Smooth muscle cell (in vitro differentiated cells): ENCODE data around the gene MTCH2. TPM values are rescaled to one million over a fixed set of nuclear protein-coding genes. Genes with fewer than 3 reads are reported as not detected.
"Not testable (repeated sequence)": the region's sequence is repeated elsewhere in the genome, so short reads cannot be mapped to it uniquely, and the experiment has no call there.

Experiments
- DNase-seq: peaks from one replicate; lab custom pipeline; 2025; ENCODE audit not compliant: unreplicated experiment; lab: John Stamatoyannopoulos, UW
- H2AFZ ChIP-seq: fragments of 200-600 bp; sonication (generic); 2 replicates; pipeline ENCODE4 v1.6.0; 2016; ENCODE audit warnings: antibody characterized with exemption, low read depth, mild to moderate bottlenecking
- H3F3A ChIP-seq: fragments of 200-600 bp; sonication (generic); 2 replicates; pipeline ENCODE4 v1.6.0; 2017; ENCODE audit warnings: antibody characterized with exemption, low read depth
- H3K27ac ChIP-seq: fragments of 200-600 bp; sonication (generic); 2 replicates; pipeline ENCODE4 v1.5.1; 2016; ENCODE audit warnings: low read depth, mild to moderate bottlenecking
- H3K27me3 ChIP-seq: fragments of 200-600 bp; sonication (generic); 2 replicates; pipeline ENCODE4 v1.6.1; 2016; ENCODE audit warnings: low read depth, mild to moderate bottlenecking
- H3K36me3 ChIP-seq: fragments of 200-600 bp; sonication (generic); 2 replicates; pipeline ENCODE4 v1.5.1; 2016; ENCODE audit warnings: low read depth
- H3K4me1 ChIP-seq: fragments of 200-600 bp; sonication (generic); 2 replicates; pipeline ENCODE4 v1.5.1; 2016; ENCODE audit warnings: low read depth
- H3K4me2 ChIP-seq: fragments of 200-600 bp; sonication (generic); 2 replicates; pipeline ENCODE4 v1.6.0; 2016; ENCODE audit warnings: mild to moderate bottlenecking
- H3K4me3 ChIP-seq: fragments of 200-600 bp; sonication (generic); 2 replicates; pipeline ENCODE4 v1.5.1; 2016; ENCODE audit warnings: mild to moderate bottlenecking
- H3K79me2 ChIP-seq: fragments of 200-600 bp; sonication (generic); 2 replicates; pipeline ENCODE4 v1.6.0; 2016; ENCODE audit warnings: low read depth, mild to moderate bottlenecking
- H3K9ac ChIP-seq: fragments of 200-600 bp; sonication (generic); 2 replicates; pipeline ENCODE4 v1.6.0; 2016; ENCODE audit warnings: low read depth
- H3K9me3 ChIP-seq: fragments of 200-600 bp; sonication (generic); replicated peaks from 2 replicates; pipeline ENCODE4 v1.5.1; 2016; ENCODE audit warnings: low read depth
- H4K20me1 ChIP-seq: fragments of 200-600 bp; sonication (generic); 2 replicates; pipeline ENCODE4 v1.6.0; 2016; ENCODE audit warnings: low read depth
- CTCF ChIP-seq: fragments of 200-600 bp; sonication (generic); IDR thresholded peaks from 2 replicates; pipeline ENCODE4 v1.5.1; 2017; ENCODE audit warnings: borderline replicate concordance, mild to moderate bottlenecking, antibody characterized with exemption; ENCODE audit not compliant: insufficient read depth, poor library complexity, severe bottlenecking
- WGBS: methylation state at CpG from one replicate; pipeline ENCODE4 v1.1.7; 2016; ENCODE audit warnings: low lambda C conversion rate; 5-methylcytosine and 5-hydroxymethylcytosine counted together
- polyA plus RNA-seq: library from polyadenylated mRNA; unstranded; fragments of >200 nt; fragmentation: Nextera tagmentation; extraction: Ambion mirVana; gene quantifications from 2 replicates; pipeline ENCODE4 v1.2.1, GENCODE V29; 2016
- total RNA-seq: library from RNA; depleted of rRNA; stranded (reverse); fragments of >200 nt; gene quantifications from 2 replicates; pipeline ENCODE4 v1.2.3, GENCODE V29; 2014

Gene MTCH2
- total and polyA plus RNA-seq, 2 experiments from 2014 or later: 97.0 to 152 TPM

- Histone ChIP-seq H3K27ac (no peak overlapping the region), H3K4me3 (no peak overlapping the region), H3K9ac (no peak overlapping the region), H3K27me3 (no peaks in the 10 kb centered on the region), H3K9me3 (no peaks in the 10 kb centered on the region), H3K4me1 (no peaks in the 10 kb centered on the region), H3K79me2 (no peaks in the 10 kb centered on the region), H4K20me1 (no peaks in the 10 kb centered on the region), H3K36me3 (no peaks in the 10 kb centered on the region), H3F3A (no peaks in the 10 kb centered on the region), H2AFZ (peak overlapping the region; percentile 39), H3K4me2 (no peak overlapping the region)
- no peak for TF ChIP-seq CTCF
- no peak for DNase-seq
- WGBS: 87% methylated on average over 4 of the region's 4 CpGs
These were observed 24.8 kb upstream of the MTCH2 start for GRCh38 chr11:47667135-47667534.

- H3K79me2 ChIP-seq, H3K9ac ChIP-seq, H3K9me3 ChIP-seq, H4K20me1 ChIP-seq, H3K4me2 ChIP-seq, H3F3A ChIP-seq, H3K36me3 ChIP-seq, H3K4me3 ChIP-seq, DNase-seq, H3K27ac ChIP-seq, H2AFZ ChIP-seq, H3K27me3 ChIP-seq, H3K4me1 ChIP-seq: not testable (repeated sequence)
- 95% methylated on average over 4 of the region's 4 CpGs for WGBS
These were observed 22.6 kb upstream of the MTCH2 start for GRCh38 chr11:47664936-47665335.

- DNase-seq: no peak
- Histone ChIP-seq H4K20me1 (no peaks in the 10 kb centered on the region), H3K79me2 (no peaks in the 10 kb centered on the region), H3F3A (no peaks in the 10 kb centered on the region), H2AFZ (no peak overlapping the region), H3K36me3 (no peaks in the 10 kb centered on the region), H3K4me1 (no peaks in the 10 kb centered on the region), H3K27ac (no peak overlapping the region), H3K9me3 (no peaks in the 10 kb centered on the region), H3K27me3 (no peaks in the 10 kb centered on the region), H3K4me2 (no peak overlapping the region), H3K9ac (no peak overlapping the region), H3K4me3 (no peak overlapping the region)
- 92% methylated on average over 2 of the region's 2 CpGs for WGBS
- no peak for TF ChIP-seq CTCF
These were observed 18.9 kb upstream of the MTCH2 start for GRCh38 chr11:47661245-47661644.

- DNase-seq: no peak
- Histone ChIP-seq H3K9ac (no peak overlapping the region), H3K27me3 (no peaks in the 10 kb centered on the region), H3K9me3 (no peaks in the 10 kb centered on the region), H3K79me2 (no peaks in the 10 kb centered on the region), H3K4me3 (no peak overlapping the region), H3K36me3 (no peaks in the 10 kb centered on the region), H3K27ac (no peak overlapping the region), H4K20me1 (no peaks in the 10 kb centered on the region), H3K4me1 (no peaks in the 10 kb centered on the region), H3K4me2 (no peak overlapping the region), H2AFZ (no peak overlapping the region), H3F3A (no peaks in the 10 kb centered on the region)
- 92% methylated on average over 4 of the region's 4 CpGs for WGBS
- TF ChIP-seq CTCF: no peak
These were observed 16.9 kb upstream of the MTCH2 start for GRCh38 chr11:47659276-47659675.
